ENCODE results near the gene PRDM11.

The PRDM11 gene

GRCh38 chr11:45157247-45158209, 11.1 kb downstream of the PRDM11 start:
- no peak for DNase-seq (ENCODE audit: low read depth, low spot score)

- no peak for DNase-seq (ENCODE audit: low read depth, low spot score)
These were observed 11.8 kb downstream of the PRDM11 start for GRCh38 chr11:45158210-45158731.

DNA sequence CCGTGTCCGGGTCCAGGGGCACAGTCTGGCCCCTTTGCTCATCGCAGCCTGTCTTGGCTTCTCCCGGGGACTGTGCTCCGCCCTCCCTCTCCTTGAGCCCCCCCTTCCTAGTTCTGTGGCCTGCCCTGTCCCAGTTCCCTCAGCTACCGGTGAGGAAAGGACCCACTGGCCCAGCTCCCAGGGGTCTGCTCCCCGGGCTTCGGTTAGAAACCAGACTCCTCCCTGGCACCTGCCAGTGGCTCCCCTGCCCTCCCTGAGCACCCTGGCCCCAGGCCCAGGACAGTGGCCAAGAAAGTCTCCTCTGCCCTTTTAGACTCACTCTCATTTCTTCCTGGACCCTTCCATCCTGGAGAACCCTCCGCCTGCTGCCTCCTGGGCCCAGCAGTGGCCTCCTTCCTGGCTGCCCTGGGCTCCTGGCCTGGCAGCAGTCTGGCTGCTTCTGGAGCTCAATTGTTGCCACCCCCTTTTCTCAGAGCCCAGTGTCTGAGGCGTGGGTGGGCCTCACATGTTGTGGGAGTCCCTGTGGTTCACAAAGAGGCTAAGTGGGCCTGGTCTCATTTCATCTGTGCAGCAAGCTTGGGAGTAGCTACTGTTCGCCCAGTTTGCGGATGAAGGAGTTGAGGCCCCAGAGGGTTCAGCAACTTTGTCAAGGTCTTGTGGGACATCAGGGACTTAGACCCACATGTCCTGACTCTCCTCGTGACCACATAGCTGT, 12.6 kb downstream of the PRDM11 start:
- no peak for DNase-seq (ENCODE audit: low read depth, low spot score)

- no peak for DNase-seq (ENCODE audit: low read depth, low spot score)
These were observed 13.4 kb downstream of the PRDM11 start for GRCh38 chr11:45159781-45160365.

DNA sequence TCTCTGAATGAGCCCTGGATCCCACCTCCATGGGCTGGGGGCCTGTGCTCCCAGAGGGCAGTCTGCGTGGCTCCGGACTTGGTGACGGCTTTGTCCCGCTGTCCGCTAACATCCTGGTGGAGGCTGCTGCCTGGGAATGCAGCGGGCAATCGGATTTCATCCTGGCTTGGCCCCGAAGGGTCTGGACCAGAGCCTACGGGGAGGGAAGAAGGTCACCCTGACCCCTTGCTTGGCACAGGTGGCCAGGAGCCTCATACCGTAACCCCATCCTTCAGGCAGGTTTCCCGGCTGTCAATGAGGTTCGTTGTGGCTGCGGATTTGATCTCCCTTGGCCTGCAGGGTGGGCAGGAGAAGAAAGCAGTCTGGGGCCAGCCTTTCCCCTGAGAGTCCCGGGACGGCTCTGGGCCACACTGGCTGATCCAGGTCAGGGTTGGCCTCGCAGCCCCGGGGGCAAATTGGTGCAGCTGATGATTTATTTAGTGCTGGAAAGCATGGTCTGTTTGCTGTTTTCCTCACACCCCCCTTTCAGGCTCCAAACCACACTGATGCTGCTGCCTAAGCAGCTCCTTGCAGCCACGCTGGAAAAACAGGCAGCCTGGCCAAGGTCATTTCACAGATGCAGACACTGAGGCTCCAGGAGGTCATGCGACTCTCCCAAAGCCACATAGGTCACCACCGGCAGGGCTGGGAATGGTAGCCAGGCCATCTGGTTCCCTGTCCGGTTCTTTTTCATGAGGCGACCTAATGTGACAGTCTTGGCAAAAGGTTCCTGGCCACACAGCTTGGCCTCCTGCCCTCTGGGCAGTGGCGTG, 15.0 kb downstream of the PRDM11 start:
- no peak for DNase-seq (ENCODE audit: low read depth, low spot score)

DNA sequence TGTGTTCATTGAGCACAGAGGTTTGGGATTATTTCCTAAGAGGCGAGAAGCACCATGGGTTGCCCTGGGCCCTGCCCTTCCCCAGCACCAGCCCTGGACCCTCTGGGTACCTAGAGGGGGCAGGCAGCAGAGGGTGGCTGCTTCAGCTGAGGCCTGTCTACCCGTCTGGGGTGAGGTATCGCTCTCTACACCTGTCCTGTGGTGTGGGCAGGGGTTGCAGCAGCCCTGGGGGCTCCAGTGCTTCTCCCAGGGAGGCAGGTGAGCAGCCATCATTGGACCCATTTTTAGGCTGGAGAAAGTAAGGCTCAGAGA, 15.6 kb downstream of the PRDM11 start:
- no peak for DNase-seq (ENCODE audit: low read depth, low spot score)

- DNase-seq (ENCODE audit: low read depth, low spot score), result no peak
These were observed 16.8 kb downstream of the PRDM11 start for GRCh38 chr11:45162916-45163879.

- no peak for DNase-seq (ENCODE audit: low read depth, low spot score)
These were observed 17.6 kb downstream of the PRDM11 start for GRCh38 chr11:45163956-45164575.

GRCh38 chr11:45165386-45165785, 18.9 kb downstream of the PRDM11 start:
- no peak for DNase-seq (ENCODE audit: low read depth, low spot score)

DNA sequence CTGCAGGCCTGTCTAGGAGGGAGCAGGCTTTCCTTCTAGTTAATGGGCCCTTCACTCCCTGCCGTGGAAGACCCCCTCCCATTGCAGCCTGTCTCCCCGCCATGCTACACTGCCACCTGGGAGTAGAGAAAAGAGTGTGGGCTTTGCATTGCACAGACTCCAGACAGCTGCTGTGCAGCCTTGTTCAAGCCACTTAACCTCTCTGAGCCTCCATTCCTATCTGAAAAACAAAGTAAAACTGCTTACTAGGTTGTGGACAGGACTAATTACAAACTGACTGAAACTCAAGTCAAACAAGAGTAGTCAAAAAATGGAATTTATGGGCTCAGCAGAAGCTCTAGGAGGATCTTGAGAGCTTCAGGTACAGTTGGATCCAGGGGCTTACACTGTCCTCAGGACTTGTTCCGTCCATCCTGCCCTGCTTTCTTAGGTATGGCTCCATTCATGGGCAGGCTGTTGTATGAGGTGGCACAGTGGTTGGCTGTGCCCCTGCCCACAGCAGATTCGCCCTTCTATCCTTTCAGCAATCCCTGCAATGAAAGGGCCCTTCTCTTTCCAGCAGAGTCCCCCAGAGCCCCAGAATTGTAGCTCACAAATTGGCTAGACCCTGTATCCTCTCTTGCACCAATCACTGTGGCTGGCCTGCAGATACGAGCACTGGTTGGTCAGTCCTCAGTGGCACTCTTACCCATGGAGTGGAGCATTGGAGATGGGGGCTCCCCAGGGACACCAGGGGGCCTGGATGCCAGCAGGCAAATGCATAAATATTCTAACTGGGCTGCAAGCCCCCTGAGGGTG, 19.6 kb downstream of the PRDM11 start:
- DNase-seq (ENCODE audit: low read depth, low spot score), result no peak

- DNase-seq (ENCODE audit: low read depth, low spot score), result no peak
These were observed 20.1 kb downstream of the PRDM11 start for GRCh38 chr11:45166604-45166897.

- no peak for DNase-seq (ENCODE audit: low read depth, low spot score)
These were observed 20.8 kb downstream of the PRDM11 start for GRCh38 chr11:45167283-45167682.

GRCh38 chr11:45168366-45169130, 22.1 kb downstream of the PRDM11 start:
- DNase-seq (ENCODE audit: low read depth, low spot score), result no peak

GRCh38 chr11:45169310-45170072, 23.1 kb downstream of the PRDM11 start:
- no peak for DNase-seq (ENCODE audit: low read depth, low spot score)

DNA sequence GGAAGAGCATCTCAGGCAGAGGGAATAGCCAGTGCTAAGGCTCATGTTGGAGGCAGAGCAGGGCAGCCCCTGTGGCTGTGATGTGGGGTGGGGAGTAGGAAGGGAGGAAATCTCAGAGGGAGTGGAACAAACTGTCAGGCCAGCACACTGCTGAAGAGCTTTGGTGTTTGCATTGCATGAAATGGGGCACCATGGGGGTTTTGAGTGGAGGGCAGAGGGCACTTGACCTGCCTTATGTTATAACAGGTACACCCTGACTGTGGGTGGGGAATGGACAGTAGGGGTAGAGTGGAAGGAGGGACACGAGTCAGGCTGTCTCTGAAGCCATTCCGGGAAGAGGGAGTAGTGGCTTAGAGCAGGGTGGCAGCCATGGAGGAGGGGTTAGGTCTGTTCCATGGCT, 24.0 kb downstream of the PRDM11 start:
- no peak for DNase-seq (ENCODE audit: low read depth, low spot score)

GRCh38 chr11:45171550-45171949, 25.1 kb downstream of the PRDM11 start:
- DNase-seq (ENCODE audit: low read depth, low spot score), result no peak

- no peak for DNase-seq (ENCODE audit: low read depth, low spot score)
These were observed 26.6 kb downstream of the PRDM11 start for GRCh38 chr11:45173064-45173463.
